Activated T-cell treated with anti-CD3 and anti-CD28 coated beads for 4 hours (primary cell): ENCODE results near the gene RUFY2.
"Not testable (repeated sequence)": the region's sequence is repeated elsewhere in the genome, so short reads cannot be mapped to it uniquely, and the experiment has no call there.

Experiments
- DNase-seq: peaks from one replicate; pipeline ENCODE4 v3.0.0-alpha.2; 2020

RUFY2 gene

GRCh38 chr10:68362590-68362989 is 44.5 kb downstream of the RUFY2 start:
- no peak for DNase-seq

GRCh38 chr10:68359189-68359588 is 47.9 kb downstream of the RUFY2 start:
- no peak for DNase-seq

- DNase-seq = no peak
These were observed 53.5 kb downstream of the RUFY2 start for GRCh38 chr10:68353537-68353936.

GRCh38 chr10:68348265-68348741 is 58.8 kb downstream of the RUFY2 start:
- peak; percentile 32 for DNase-seq

- no peak for DNase-seq
These were observed 60.3 kb downstream of the RUFY2 start for GRCh38 chr10:68346774-68347173.

GRCh38 chr10:68345621-68346020 is 61.5 kb downstream of the RUFY2 start:
- DNase-seq = no peak

- no peak for DNase-seq
These were observed 64.1 kb downstream of the RUFY2 start for GRCh38 chr10:68342909-68343516.

- no peak for DNase-seq
These were observed 66.6 kb downstream of the RUFY2 start for GRCh38 chr10:68340358-68341080.

GRCh38 chr10:68336754-68337351 is 70.2 kb downstream of the RUFY2 start:
- no peak for DNase-seq

- no peak for DNase-seq
These were observed 72.2 kb downstream of the RUFY2 start for GRCh38 chr10:68334672-68335467.

- DNase-seq = no peak
These were observed 73.3 kb downstream of the RUFY2 start for GRCh38 chr10:68333440-68334431.

GRCh38 chr10:68333058-68333395 is 74.0 kb downstream of the RUFY2 start:
- no peak for DNase-seq

- DNase-seq = peak; percentile 32
These were observed 74.6 kb downstream of the RUFY2 start, which contains the start of gene PBLD for GRCh38 chr10:68332259-68333057. PBLD (minus strand) TSS chr10:68332928; CDS start chr10:68306844, 26,084 bp downstream.

- peak; percentile 99 for DNase-seq
These were observed 75.4 kb downstream of the RUFY2 start, which contains the start of gene HNRNPH3 for GRCh38 chr10:68331455-68332258. HNRNPH3 (plus strand) TSS chr10:68332064; CDS start chr10:68337222, 5,158 bp downstream.

- peak; percentile 9 for DNase-seq
These were observed 76.1 kb downstream of the RUFY2 start for GRCh38 chr10:68330852-68331454.

GRCh38 chr10:68329506-68329861 is 77.6 kb downstream of the RUFY2 start:
- DNase-seq = no peak

GRCh38 chr10:68327889-68328786 is 78.9 kb downstream of the RUFY2 start:
- no peak for DNase-seq

GRCh38 chr10:68324396-68324795 is 82.7 kb downstream of the RUFY2 start:
- not testable (repeated sequence) for DNase-seq
